ENCODE measurements around the gene DYNLT5.
"Not testable (repeated sequence)": the region's sequence is repeated elsewhere in the genome, so short reads cannot be mapped to it uniquely, and the experiment has no call there.

DYNLT5 gene

DNA sequence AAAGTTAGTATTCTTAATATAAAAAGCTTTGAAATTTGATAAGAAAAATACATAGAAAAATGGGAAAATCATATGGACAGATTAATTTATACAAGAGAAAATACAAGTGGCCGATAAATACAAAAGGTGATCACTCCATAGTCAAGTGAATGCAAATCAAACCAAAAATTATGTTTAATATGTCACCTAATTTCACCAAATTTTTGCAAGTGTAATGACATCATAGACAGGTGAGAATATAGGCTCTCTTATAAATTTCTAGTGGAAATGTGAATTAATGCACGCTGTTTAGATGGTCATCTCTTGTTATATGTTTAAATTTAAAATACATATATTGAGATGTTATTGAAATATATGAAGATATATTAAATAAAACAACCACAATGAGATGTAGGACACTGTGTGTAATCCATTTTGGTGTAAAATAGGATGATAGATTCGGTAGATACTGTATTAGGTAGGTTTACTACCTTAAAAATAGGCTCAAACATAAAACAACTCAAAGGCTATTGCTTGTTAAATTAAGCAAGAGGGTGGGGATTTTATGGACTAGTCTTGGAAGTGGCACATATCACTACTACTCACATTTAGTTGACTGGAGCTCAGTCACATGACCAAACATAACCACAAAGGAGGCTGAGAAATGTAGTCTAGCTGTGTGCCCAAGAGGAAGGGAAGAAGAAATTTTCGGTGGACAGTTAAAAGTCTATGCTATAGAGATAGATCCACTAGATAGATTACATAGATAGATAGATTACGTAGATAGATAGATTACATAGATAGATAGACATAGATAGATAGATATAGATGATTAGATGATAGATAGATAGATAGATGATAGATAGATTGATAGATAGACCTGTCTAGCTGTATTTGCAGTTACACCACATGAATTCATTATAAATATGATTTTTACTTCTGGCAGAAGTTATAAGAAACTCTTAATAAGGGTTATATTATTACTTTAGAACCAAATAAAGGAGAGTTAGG, 39.7 kb downstream of the DYNLT5 start:
- DNase-seq: no peak

DNA sequence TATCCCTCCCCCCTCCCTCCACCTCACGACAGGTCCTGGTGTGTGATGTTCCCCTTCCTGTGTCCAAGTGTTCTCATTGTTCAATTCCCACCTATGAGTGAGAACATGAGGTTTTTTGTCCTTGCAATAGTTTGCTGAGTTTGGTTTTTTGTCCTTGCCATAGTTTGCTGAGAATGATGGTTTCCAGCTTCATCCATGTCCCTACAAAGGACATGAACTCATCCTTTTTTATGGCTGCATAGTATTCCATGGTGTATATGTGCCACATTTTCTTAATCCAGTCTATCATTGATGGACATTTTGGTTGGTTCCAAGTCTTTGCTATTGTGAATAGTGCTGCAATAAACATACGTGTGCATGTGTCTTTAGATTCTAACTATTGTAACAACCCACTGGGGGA, 43.6 kb downstream of the DYNLT5 start:
- not testable (repeated sequence) for DNase-seq

DNA sequence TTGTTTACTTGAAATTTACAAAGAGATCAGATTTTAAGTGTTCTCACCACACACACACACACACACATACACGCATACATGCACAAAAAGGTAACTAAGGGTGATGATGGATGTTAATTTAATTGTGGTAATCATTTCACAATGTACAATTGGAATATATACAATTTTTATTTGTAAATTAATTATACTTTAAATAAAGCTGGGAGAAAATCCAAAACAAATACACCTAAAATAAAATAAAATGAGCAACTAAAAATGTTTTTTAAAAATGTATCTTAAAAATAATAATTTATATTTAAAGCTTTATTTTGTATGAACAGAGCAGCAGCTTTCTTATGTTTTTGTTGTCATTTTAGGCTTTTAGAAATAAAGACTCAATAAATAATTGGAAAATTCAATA, 57.0 kb downstream of the DYNLT5 start:
- DNase-seq: no peak

DNA sequence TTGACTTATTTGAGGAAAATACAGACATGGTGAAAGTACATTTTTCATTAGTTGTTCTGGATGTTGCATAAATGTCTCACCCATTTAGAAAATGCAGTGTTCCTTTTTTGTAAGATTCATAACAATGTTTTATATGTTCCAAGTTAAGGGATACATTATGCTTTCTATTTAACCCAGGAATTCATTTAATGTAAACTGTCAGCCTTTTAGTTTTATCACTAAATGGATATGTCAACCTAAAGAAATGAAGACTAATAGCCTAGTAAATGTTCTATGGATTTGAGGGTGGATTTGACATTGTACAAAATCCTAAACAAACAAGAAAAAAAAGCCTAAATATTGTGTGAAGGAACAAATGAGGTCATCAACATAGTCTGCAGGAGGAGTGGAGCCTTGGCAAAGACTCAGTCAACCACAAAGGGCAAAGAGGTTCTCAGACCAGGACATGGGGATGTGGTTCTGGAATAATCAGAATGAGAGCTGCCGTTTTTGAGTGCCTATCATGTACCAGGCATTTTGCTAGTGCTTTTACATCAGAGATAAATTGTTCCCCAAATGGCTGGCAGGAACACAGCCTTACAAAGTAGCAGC, 57.6 kb downstream of the DYNLT5 start:
- DNase-seq: no peak

DNA sequence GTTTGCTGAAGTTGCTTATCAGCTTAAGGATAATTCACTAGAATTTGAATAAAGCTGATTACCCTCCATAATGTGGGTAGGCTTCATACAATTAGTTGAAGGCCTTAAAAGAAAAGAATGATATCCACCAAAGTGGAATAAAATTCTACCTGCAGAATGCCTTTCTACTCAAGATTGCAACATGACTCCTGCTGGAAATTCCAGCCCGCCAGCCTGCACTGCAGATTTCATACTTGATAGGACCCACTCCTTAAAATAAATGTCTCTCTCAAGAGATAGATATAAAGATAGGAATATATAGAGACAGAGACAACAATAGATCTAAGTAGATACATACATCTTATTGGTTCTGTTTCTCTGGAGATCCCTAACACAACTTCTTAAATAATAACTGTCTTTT, 72.5 kb downstream of the DYNLT5 start:
- no peak for DNase-seq

Data from NCI-H2029 (cell line).